Neural crest cell (in vitro differentiated cells): ENCODE data around the gene C4orf50. TPM values are rescaled to one million over a fixed set of nuclear protein-coding genes. Genes with fewer than 3 reads are reported as not detected.
A peak's percentile ranks its signal among the peaks of the same experiment; 100 is the strongest.

Experiments used
- DNase-seq: peaks from one replicate; pipeline ENCODE4 v3.0.0; 2021; ENCODE audit warnings: low read depth, mixed read lengths, low spot score
- H3K27ac Mint-ChIP-seq: one replicate; pipeline ENCODE4 v1.8.0; 2021; ENCODE audit warnings: mild to moderate bottlenecking, mixed read lengths; ENCODE audit not compliant: unreplicated experiment
- H3K27me3 Mint-ChIP-seq: 2 replicates; pipeline ENCODE4 v1.8.0; 2021; ENCODE audit warnings: low read depth, mild to moderate bottlenecking, mixed read lengths
- H3K36me3 Mint-ChIP-seq: 2 replicates; pipeline ENCODE4 v1.8.0; 2021; ENCODE audit warnings: low read depth, mild to moderate bottlenecking, mixed read lengths
- H3K4me1 Mint-ChIP-seq: 2 replicates; pipeline ENCODE4 v1.8.0; 2021; ENCODE audit warnings: mixed read lengths
- H3K4me3 Mint-ChIP-seq: one replicate; pipeline ENCODE4 v1.8.0; 2021; ENCODE audit warnings: mild to moderate bottlenecking, mixed read lengths
- H3K9me3 Mint-ChIP-seq: 2 replicates; pipeline ENCODE4 v1.8.0; 2021; ENCODE audit warnings: mixed read lengths
- CTCF ChIP-seq: fragments of 200-600 bp; sonication (generic); conservative IDR thresholded peaks from 2 replicates; pipeline ENCODE4 v1.5.0; 2021; ENCODE audit warnings: antibody characterized with exemption, mild to moderate bottlenecking
- total RNA-seq: library from RNA; stranded (reverse); gene quantifications from 2 replicates; pipeline ENCODE4 v1.2.1, GENCODE V29; 2021

The C4orf50 gene
- total RNA-seq, 1 donor from 2014 or later: 0.02 TPM

GRCh38 chr4:5905714-5906113 is 112.5 kb downstream of the C4orf50 start:
- Mint-ChIP-seq H3K27me3 (peaks cover 79% of the 10 kb centered on the region), H3K4me3 (no peak overlapping the region), H3K36me3 (no peaks in the 10 kb centered on the region)

GRCh38 chr4:5900844-5901243 is 117.4 kb downstream of the C4orf50 start:
- DNase-seq: no peak
- TF ChIP-seq CTCF: no peak
- H3K4me3 Mint-ChIP-seq: no peak overlapping the region
- H3K4me1 Mint-ChIP-seq: no peaks in the 10 kb centered on the region
- H3K36me3 Mint-ChIP-seq: no peaks in the 10 kb centered on the region
- H3K9me3 Mint-ChIP-seq: no peaks in the 10 kb centered on the region
- H3K27me3 Mint-ChIP-seq: peaks cover 83% of the 10 kb centered on the region
- H3K27ac Mint-ChIP-seq: no peak overlapping the region

More at GRCh38 chr4:5905714-5906113, 112.5 kb downstream of the C4orf50 start:
- Mint-ChIP-seq H3K9me3 (peaks cover 7% of the 10 kb centered on the region), H3K4me1 (no peaks in the 10 kb centered on the region), H3K27ac (no peak overlapping the region)
- no peak for TF ChIP-seq CTCF
- no peak for DNase-seq

GRCh38 chr4:5899881-5900280 is 118.3 kb downstream of the C4orf50 start:
- no peak for DNase-seq
- TF ChIP-seq CTCF: no peak
- H3K27me3 Mint-ChIP-seq: peaks cover 83% of the 10 kb centered on the region
- no peak overlapping the region for H3K27ac Mint-ChIP-seq
- no peaks in the 10 kb centered on the region for H3K36me3 Mint-ChIP-seq
- H3K4me3 Mint-ChIP-seq: no peak overlapping the region
- H3K4me1 Mint-ChIP-seq: no peaks in the 10 kb centered on the region
- no peaks in the 10 kb centered on the region for H3K9me3 Mint-ChIP-seq

GRCh38 chr4:5899396-5899795 is 118.8 kb downstream of the C4orf50 start:
- H3K4me3 Mint-ChIP-seq: no peak overlapping the region
- no peaks in the 10 kb centered on the region for H3K36me3 Mint-ChIP-seq
- H3K27ac Mint-ChIP-seq: no peak overlapping the region
- no peaks in the 10 kb centered on the region for H3K4me1 Mint-ChIP-seq
- DNase-seq: no peak
- no peak for TF ChIP-seq CTCF
- no peaks in the 10 kb centered on the region for H3K9me3 Mint-ChIP-seq
- peaks cover 83% of the 10 kb centered on the region for H3K27me3 Mint-ChIP-seq

GRCh38 chr4:5897674-5898073 is 120.6 kb downstream of the C4orf50 start:
- no peaks in the 10 kb centered on the region for H3K36me3 Mint-ChIP-seq
- no peak overlapping the region for H3K4me3 Mint-ChIP-seq
- peaks cover 89% of the 10 kb centered on the region for H3K27me3 Mint-ChIP-seq
- no peak overlapping the region for H3K27ac Mint-ChIP-seq
- no peak for TF ChIP-seq CTCF
- DNase-seq: no peak
- H3K4me1 Mint-ChIP-seq: peaks cover 7% of the 10 kb centered on the region
- no peaks in the 10 kb centered on the region for H3K9me3 Mint-ChIP-seq

- Mint-ChIP-seq H3K27me3 (peaks cover 91% of the 10 kb centered on the region), H3K4me1 (peaks cover 22% of the 10 kb centered on the region), H3K9me3 (no peaks in the 10 kb centered on the region), H3K36me3 (no peaks in the 10 kb centered on the region), H3K27ac (no peak overlapping the region), H3K4me3 (peak overlapping the region; percentile 73)
- TF ChIP-seq CTCF: no peak
- DNase-seq: no peak
These were observed 122.9 kb downstream of the C4orf50 start for GRCh38 chr4:5895287-5895686.
